22Rv1 (cell line): ENCODE results near the gene CRACR2B.

Source experiments
- H3K27ac ChIP-seq: fragments of 450-650 bp; 2 replicates; pipeline ENCODE4 v1.5.1; 2017
- CTCF ChIP-seq: fragments of 450-650 bp; IDR thresholded peaks from 2 replicates; pipeline ENCODE4 v1.5.1; 2017; ENCODE audit warnings: mild to moderate bottlenecking
- ZFX ChIP-seq: fragments of 450-650 bp; IDR thresholded peaks from 2 replicates; pipeline ENCODE4 v1.6.1; 2017; ENCODE audit warnings: antibody characterized with exemption, borderline replicate concordance

The CRACR2B gene

GRCh38 chr11:847876-848275, 20.2 kb downstream of the CRACR2B start:
- no peak overlapping the region for H3K27ac ChIP-seq
- TF ChIP-seq CTCF: no peak
- TF ChIP-seq ZFX: no peak

GRCh38 chr11:848380-848931, 20.7 kb downstream of the CRACR2B start:
- TF ChIP-seq CTCF (peak; percentile 78), ZFX (no peak)
- H3K27ac ChIP-seq: no peak overlapping the region

DNA sequence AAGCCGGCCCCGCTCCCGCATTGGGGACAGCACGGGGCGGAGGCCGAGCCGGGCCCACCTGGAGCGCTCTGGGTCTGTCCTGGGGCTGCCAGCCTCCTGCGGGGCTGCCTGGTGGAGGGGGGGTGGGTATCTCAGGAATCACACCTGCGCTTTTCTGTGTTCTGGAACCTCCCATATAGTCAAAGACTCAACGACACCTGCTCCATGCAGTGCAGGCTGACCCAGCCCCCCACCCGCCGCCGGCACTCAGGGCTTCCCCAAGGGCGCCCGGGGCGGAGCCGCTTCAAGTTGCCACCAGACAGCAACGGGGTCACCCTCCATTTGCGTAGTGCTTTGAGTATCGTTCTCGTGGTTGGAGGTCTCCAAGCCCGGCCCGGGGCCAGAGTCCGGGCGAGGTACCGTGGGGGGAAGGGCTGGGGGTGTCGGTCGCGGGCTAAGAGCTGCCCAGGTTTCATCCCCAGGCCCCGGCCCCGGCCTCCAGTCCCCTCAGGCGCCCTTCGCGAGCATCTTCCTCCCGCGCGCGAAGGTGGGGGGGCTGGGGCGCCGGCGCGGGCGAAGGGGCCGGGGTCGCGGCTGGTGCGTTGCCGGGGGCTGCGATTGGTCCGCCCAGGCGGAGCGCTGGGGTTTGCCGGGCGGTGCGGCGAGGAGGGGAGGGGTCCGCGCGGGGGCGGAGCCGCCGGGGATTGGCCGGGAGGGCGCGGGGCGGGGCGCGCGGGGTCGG, 21.5 kb downstream of the CRACR2B start:
- TF ChIP-seq CTCF (no peak), ZFX (no peak)
- H3K27ac ChIP-seq: no peak overlapping the region

DNA sequence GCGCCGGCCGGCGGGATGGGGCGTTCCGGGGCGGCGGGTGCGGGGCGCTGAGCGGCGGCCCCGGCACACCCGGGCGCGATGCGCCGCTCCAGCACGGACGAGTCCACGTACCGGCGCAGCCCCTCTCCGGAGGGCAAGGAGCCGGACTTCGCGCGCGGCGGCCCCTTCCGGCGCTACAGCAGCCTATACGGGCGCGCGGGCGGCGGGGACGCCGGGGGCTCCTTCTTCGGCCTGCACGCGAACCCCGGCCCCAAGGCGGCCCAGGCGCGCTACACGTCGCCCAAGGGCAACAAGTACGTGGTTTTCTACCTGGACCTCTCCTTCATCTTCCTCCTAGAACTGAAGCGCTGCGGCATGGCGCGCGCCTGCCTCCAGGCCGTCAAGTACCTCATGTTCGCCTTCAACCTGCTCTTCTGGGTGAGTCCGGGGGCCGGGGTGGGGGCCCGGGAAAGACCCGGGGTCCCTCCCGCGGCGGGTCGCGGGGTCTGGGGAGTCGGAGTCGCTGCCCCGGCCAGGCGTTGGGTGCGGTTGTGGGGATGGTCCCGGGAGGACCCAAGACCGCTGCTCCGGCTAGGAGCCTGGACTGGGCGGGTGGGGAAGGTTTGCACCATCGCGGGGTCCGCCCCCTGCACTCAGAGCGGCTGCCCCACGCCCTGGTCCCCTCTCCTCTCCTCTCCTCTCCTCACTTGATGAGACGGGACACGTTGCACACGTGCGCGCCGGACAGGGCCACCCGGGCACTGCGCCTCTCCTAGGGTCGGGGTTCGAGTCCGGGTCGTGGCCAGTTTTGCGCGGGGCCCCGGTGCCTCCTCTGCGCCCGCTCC, 22.4 kb downstream of the CRACR2B start:
- TF ChIP-seq CTCF (no peak), ZFX (no peak)
- no peak overlapping the region for H3K27ac ChIP-seq

DNA sequence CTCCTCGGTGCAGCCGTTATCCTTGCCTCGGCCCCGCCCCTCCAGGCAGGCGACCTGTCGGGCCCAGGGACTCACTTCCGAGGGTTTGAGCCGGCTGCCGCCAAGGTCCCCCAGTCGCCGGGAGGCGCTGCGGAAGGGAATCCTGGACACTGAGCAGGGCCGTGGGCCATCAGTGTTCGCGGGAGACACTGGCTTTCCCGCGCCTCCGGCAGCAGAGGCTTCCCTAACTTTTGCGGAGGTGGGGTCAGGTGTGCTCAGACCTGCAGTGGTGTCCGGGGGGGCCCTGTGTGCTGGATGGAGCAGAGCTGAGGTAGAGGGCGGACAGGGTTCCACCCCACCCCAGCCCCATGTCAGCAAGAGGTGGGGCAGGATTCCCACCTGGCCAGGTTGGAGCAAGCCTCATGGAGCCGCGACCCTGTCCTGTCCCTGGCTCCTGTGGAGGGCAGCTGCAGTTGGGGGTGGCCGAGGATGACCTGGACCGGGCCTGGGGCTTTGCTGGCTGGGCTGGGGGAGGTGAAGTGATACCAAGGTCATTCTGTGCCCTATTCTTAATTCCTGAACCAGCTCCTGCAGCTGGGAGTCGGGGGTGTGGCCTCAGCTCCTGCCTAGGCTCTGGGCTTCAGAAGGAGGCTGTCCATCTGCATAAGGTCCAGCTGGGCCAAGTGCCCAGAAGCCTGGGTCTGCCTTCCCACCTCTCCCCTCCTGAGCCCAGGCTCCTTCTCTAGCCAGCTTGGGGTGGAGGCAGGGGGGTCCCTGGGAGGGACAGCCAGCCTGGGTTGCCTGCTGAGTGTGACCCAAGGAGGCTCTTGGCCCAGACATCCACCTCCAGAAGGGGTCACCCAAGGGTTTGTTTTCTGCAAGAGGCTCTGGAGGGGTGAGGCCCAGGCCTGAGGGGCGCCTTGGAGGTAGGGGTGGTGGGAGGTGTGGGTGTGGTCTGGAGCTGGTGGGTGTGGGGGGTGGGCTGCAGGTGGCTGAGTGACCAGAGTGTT, 23.4 kb downstream of the CRACR2B start:
- TF ChIP-seq CTCF (no peak), ZFX (no peak)
- no peak overlapping the region for H3K27ac ChIP-seq

- TF ChIP-seq ZFX: no peak
- no peak overlapping the region for H3K27ac ChIP-seq
These were observed 25.0 kb downstream of the CRACR2B start for GRCh38 chr11:852762-853161.
